ENCODE data around the gene DCDC2C.

- TF ChIP-seq CTCF (IDR thresholded peaks at IDR 0.05) (no peak), REST (IDR thresholded peaks at IDR 0.05; ENCODE audit: insufficient read depth in 1 of 2, low read depth in 2 of 2, low read length in 1 of 2) (no peak), SIN3A (IDR thresholded peaks at IDR 0.05; ENCODE audit: borderline replicate concordance, insufficient read depth, low read depth, low read length) (no peak)
Observed at GRCh38 chr2:3704692-3705091, 1.3 kb downstream of the DCDC2C start.

All from Panc1 (cell line).